Measurements from ENCODE around the gene COX6B1. TPM values are rescaled to one million over a fixed set of nuclear protein-coding genes. Genes with fewer than 3 reads are reported as not detected.
"Not testable (repeated sequence)": the region's sequence is repeated elsewhere in the genome, so short reads cannot be mapped to it uniquely, and the experiment has no call there.

Gene COX6B1
- total RNA-seq, 1 donor from 2014 or later: 440 TPM

GRCh38 chr19:35666251-35666913 lies 18.3 kb downstream of the COX6B1 start, which contains the start of gene UPK1A:
UPK1A (plus strand) TSS chr19:35666517; CDS start chr19:35666813, 296 bp downstream.
- DNase-seq: no peak

GRCh38 chr19:35669566-35669965 lies 21.4 kb downstream of the COX6B1 start:
- no peak for DNase-seq

DNA sequence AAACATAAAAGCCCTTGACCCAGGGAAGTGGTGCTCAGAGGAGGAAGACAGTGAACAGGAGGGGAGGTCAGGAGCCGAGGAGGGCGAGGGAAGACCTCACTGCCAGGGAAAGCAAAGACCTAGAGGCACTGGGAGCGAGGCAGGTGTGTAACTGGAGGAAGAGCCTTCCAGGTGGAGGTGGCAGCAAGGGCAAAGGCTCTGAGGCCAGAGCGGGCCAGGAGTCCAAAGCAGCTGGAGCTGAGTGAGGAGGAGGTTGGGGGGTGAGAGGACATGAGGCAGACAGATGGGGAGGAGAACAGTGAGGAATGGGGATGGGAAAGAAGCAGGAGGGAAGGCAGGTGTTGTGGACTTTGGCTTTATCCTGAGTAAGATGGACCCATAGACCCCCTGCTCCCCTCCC lies 21.9 kb downstream of the COX6B1 start:
- no peak for DNase-seq

GRCh38 chr19:35670686-35671085 lies 22.6 kb downstream of the COX6B1 start:
- DNase-seq: no peak

DNA sequence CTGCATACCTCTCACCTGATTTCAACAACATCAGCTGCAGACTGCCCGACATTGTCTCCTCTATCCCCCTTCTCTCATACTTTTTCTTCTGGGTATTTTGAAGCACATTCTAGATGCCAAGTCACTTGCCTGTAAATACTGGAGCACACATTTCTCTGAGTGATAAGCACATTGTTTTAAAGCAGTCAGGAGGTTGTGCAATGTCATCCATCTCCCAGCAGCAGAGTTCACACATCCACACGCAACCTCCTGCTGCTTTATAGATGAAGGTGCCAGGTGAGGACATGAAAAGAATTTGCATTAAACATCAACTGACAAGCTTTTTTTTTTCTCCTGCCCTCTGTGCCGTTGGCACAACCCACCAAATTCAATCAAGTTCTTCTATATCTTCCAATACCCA lies 23.7 kb downstream of the COX6B1 start:
- no peak for DNase-seq

DNA sequence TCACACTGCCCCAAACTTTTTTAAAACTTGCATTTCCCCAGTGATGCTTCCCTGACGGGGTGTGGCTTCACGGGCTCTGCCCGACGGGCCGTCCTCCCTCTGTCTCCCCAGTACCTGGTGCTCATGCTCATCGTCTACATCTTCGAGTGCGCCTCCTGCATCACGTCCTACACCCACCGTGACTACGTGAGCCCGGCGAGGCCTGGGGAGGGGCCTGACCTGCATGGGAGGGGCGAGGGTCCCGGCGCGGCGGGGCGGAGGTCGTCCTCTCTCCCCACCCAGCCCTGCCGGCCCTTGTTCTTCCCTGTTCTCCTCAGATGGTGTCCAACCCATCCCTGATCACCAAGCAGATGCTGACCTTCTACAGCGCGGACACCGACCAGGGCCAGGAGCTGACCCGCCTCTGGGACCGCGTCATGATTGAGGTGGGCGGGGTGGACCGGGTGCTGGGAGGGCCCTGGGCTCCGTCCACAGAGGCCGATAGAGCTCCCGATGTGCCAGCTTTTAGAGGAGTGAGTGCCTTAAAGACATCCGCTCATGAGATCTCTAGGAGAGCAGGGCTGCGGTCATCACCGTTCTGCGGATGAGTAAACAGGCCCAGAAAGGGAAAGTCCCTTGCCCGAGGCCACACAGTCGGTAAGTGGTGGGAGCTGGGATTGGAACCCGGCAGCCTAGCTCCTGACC lies 25.1 kb downstream of the COX6B1 start:
- DNase-seq: no peak

GRCh38 chr19:35675589-35676140 lies 27.5 kb downstream of the COX6B1 start:
- DNase-seq: no peak

- no peak for DNase-seq
These were observed 41.7 kb downstream of the COX6B1 start for GRCh38 chr19:35689836-35690235.

DNA sequence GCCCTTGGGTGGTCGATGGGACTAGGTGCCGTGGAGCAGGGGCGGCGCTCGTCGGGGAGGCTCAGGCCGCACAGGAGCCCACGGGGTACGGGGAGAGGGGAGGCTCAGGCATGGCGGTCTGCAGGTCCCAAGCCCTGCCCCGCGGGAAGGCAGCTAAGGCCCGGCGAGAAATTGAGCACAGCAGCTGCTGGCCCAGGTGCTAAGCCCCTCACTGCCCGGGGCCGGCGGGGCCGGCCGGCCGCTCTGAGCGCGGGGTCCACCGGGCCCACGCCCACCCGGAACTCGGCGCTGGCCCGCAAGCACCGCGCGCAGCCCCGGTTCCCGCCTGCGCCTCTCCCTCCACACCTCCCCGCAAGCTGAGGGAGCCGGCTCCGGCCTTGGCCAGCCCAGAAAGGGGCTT lies 43.0 kb downstream of the COX6B1 start:
- DNase-seq: not testable (repeated sequence)

GRCh38 chr19:35692010-35692409 lies 43.9 kb downstream of the COX6B1 start:
- DNase-seq: no peak

DNA sequence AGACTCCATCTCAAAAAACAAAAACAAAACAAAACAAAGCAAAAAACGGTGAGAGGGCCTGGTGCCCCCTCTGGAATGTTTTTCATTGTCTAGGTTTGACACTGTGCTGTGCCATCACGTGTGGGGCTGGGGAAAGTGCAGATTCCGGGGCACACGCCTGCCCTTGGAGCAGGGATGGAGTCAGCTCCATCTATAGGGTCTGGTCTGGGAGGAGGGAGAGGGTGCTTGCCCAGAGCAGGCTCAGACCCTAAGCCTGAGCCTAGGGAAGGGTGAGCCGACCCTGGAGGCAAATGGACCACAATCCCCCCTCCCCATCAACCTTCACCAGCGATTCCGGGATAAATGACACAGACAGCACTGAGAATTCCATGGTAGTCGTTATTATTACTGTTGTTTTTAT lies 45.3 kb downstream of the COX6B1 start:
- DNase-seq: no peak

GRCh38 chr19:35693835-35694599 lies 45.9 kb downstream of the COX6B1 start:
- peak; percentile 93 for DNase-seq

- DNase-seq: no peak
These were observed 47.8 kb downstream of the COX6B1 start for GRCh38 chr19:35695895-35696422.

DNA sequence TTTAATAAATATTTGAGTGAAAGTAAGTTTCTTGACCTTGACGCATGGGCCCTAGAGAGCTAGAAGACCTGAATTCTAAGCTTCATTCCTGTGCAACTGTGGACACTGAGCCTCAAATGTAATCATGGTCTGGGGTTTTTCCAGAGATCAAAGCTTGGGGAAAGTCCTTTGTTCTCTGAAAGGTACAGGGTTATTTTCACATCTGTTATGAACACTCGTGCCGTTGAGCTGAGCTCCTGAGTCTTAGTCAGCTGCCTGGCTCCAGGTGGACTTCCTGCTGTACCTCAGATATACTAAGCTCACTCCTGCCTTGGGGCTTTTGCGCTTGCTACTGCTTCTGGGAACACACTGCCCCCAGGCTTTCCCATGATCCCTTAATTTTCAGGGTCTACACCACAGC lies 48.7 kb downstream of the COX6B1 start:
- no peak for DNase-seq

DNA sequence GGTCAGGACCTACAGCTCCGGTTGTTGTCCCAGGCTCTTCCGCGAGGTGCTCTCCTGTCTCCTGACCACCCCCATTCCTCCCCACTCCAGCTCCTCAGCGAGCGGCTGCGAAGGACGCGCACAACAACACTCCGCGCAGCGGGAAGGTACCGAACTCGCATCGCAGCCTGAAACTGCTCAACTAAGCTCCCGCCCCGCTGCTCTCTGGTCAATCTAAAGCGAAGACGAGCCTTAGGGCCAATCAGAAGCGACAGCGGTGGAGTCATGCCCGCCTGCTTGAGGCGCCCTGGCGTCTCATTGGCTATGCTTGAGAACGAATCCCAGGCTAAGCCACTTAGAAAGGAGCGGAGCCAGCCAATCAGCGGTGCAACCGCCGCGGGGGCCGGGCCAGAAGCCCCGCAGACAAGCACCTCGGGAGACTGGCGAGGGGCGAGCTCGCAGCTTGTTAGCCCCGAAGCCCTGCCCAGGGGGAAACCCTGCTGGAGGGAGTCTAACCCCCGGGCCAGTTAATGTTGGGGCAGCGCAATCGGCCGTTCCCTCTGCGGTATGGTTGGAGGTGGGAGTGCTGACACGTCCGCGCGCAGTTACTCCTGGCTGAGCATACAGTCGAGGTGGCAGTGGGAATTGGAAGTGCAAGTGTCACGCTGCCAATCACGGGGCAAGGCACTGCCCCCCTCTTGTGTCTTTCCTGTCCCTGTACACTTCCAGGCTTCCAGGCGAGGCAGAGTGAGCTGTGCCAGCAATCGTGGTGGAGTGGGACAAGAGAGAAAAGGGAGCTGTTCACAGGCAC lies 54.3 kb downstream of the COX6B1 start:
- DNase-seq: peak; percentile 98

GRCh38 chr19:35703343-35703742 lies 55.2 kb downstream of the COX6B1 start:
- DNase-seq: no peak

- DNase-seq: peak; percentile 64
These were observed 56.1 kb downstream of the COX6B1 start, which contains the start of gene ZBTB32 for GRCh38 chr19:35704218-35704617. ZBTB32 (plus strand) TSS chr19:35704558; CDS start chr19:35714627, 10,069 bp downstream.
